Psoas muscle (tissue), 8 donors: ENCODE measurements around the gene AKT3. TPM values are rescaled to one million over a fixed set of nuclear protein-coding genes. Genes with fewer than 3 reads are reported as not detected.

Experiments
- ATAC-seq, 4 donors: fragments of 200-7000 bp; cut with Tn5 transposase; one replicate each; pipeline ENCODE4 v1.9.1; 2020; ENCODE audit warnings: moderate library complexity in 3 of 4, mild to moderate bottlenecking in 2 of 4
- DNase-seq, 2 donors: peaks; one replicate each; pipeline ENCODE4 v3.0.0-alpha.2; 2020
- H3K27ac ChIP-seq: fragments of 200-600 bp; one replicate; pipeline ENCODE4 v1.8.0; 2022
- H3K27me3 ChIP-seq, 3 donors: fragments of 200-600 bp in 1 of 3; one replicate each; pipeline versions ENCODE4 v1.6.1 to v1.8.0; 2013 to 2022; ENCODE audit warnings: low read length in 2 of 3, mild to moderate bottlenecking in 2 of 3, moderate library complexity in 1 of 3; ENCODE audit not compliant: insufficient read depth in 3 of 3
- H3K36me3 ChIP-seq, 2 donors: fragments of 200-600 bp in 1 of 2; one replicate each; pipeline versions ENCODE4 v1.6.1 to v1.8.0; 2013 to 2022; ENCODE audit warnings: low read depth in 1 of 2, mild to moderate bottlenecking in 1 of 2, moderate library complexity in 1 of 2; ENCODE audit not compliant: insufficient read depth in 1 of 2
- H3K4me1 ChIP-seq: fragments of 200-600 bp; one replicate; pipeline ENCODE4 v1.8.0; 2022
- H3K4me3 ChIP-seq: fragments of 200-600 bp; one replicate; pipeline ENCODE4 v1.8.0; 2022; ENCODE audit warnings: mild to moderate bottlenecking
- H3K9me3 ChIP-seq: fragments of 200-600 bp; one replicate; pipeline ENCODE4 v1.8.0; 2022
- CTCF ChIP-seq: fragments of 200-600 bp; IDR thresholded peaks from one replicate; pipeline ENCODE4 v1.8.0; 2022; ENCODE audit warnings: antibody characterized with exemption
- WGBS, 3 donors: extraction: QIAGEN DNeasy Blood & Tissue Kit; methylation state at CpG; one replicate each; pipeline versions ENCODE4 v1.1.6 to v1.1.7; 2013; 5-methylcytosine and 5-hydroxymethylcytosine counted together
- intact Hi-C, 2 donors: fragments of 100-400 bp; cut with DNase I; formaldehyde crosslinking; loops; one replicate each; pipeline versions ENCODE4 v1.11.0 to v1.14.2; 2022
- polyA plus RNA-seq, 3 donors: library from polyadenylated mRNA; stranded (reverse); fragments of 200-250 nt; gene quantifications; one replicate each; pipeline ENCODE4 v1.2.3, GENCODE V29; 2013
- total RNA-seq, 4 donors: library from RNA; stranded (reverse); fragmentation: NEBNext Ultra II Directional in 2 of 4; extraction: Animal tissue kit (Norgen Biotek cat#: 25700) in 2 of 4; gene quantifications; one replicate each; pipeline versions ENCODE4 v1.2.1 to v1.2.4, GENCODE V29; 2021 to 2023
- donor health status: healthy with polysubstance abuse.
- donor health status: DM: no; HTN: no; CAD: no; lungs with moderate emphysema.
- donor health status: Bipolar disorder and iron deficiency.
- donor health status: healthy.
- donor health status: DM: yes; HTN: yes; CAD: no.
- donor health status: DM: no; HTN: no; CAD: no.
- donor health status: DM: no; HTN: no; CAD: no.
- donor health status: DM: yes; HTN: yes; CAD: no.

The AKT3 gene
- total and polyA plus RNA-seq, 7 donors = 3.3 to 25.1 (median 9.8) TPM

GRCh38 chr1:243539636-243540035 lies 310.4 kb downstream of the AKT3 start:
- no peaks in the 10 kb centered on the region for H3K4me1 ChIP-seq
- no peak overlapping the region for H3K4me3 ChIP-seq
- ATAC-seq (no peak), DNase-seq (no peak)
- no peaks in the 10 kb centered on the region for H3K27me3 ChIP-seq
- no peaks in the 10 kb centered on the region for H3K9me3 ChIP-seq
- intact Hi-C loops = no loop called here
- TF ChIP-seq CTCF = no peak
- H3K36me3 ChIP-seq = peaks cover 0 to 5% of the 10 kb centered on the region in 2 donors
- H3K27ac ChIP-seq = no peak overlapping the region

GRCh38 chr1:243535014-243535413 lies 315.0 kb downstream of the AKT3 start:
- WGBS, 3 donors = 97 to 100% (median 100%) methylated on average over 1 of the region's 1 CpG
- DNase-seq = no peak
- intact Hi-C loops = no loop called here

GRCh38 chr1:243529512-243529911 lies 320.5 kb downstream of the AKT3 start:
- ATAC-seq = no peak

More at GRCh38 chr1:243535014-243535413, 315.0 kb downstream of the AKT3 start:
- no peaks in the 10 kb centered on the region for H3K27me3 ChIP-seq
- no peaks in the 10 kb centered on the region for H3K4me1 ChIP-seq
- no peak overlapping the region for H3K4me3 ChIP-seq
- H3K9me3 ChIP-seq = no peaks in the 10 kb centered on the region
- H3K36me3 ChIP-seq = no peaks in the 10 kb centered on the region
- TF ChIP-seq CTCF = no peak
- no peak overlapping the region for H3K27ac ChIP-seq
- ATAC-seq = no peak

GRCh38 chr1:243528459-243529121 lies 321.5 kb downstream of the AKT3 start:
- intact Hi-C loops = no loop called here
- TF ChIP-seq CTCF = no peak
- WGBS, 3 donors = 97 to 100% (median 97%) methylated on average over 2 of the region's 2 CpGs
- no peak for ATAC-seq
- Histone ChIP-seq H3K27ac (no peak overlapping the region), H3K27me3 (no peaks in the 10 kb centered on the region), H3K36me3 (peaks cover 0 to 5% of the 10 kb centered on the region in 2 donors), H3K4me3 (no peak overlapping the region), H3K9me3 (no peaks in the 10 kb centered on the region), H3K4me1 (no peaks in the 10 kb centered on the region)
- no peak for DNase-seq

More at GRCh38 chr1:243529512-243529911, 320.5 kb downstream of the AKT3 start:
- TF ChIP-seq CTCF = no peak
- no peaks in the 10 kb centered on the region for H3K9me3 ChIP-seq
- H3K27ac ChIP-seq = no peak overlapping the region
- H3K27me3 ChIP-seq = no peaks in the 10 kb centered on the region
- no peak for DNase-seq
- H3K4me1 ChIP-seq = no peaks in the 10 kb centered on the region
- no peak overlapping the region for H3K4me3 ChIP-seq
- WGBS, 3 donors = 89 to 98% (median 95%) methylated on average over 4 of the region's 4 CpGs
- intact Hi-C loops = no loop called here
- H3K36me3 ChIP-seq = no peaks in the 10 kb centered on the region

- intact Hi-C loops = no loop called here
- no peak overlapping the region for H3K27ac ChIP-seq
Measured at GRCh38 chr1:243526180-243526579, 323.9 kb downstream of the AKT3 start.

More at GRCh38 chr1:243526180-243526579, 323.9 kb downstream of the AKT3 start:
- WGBS, 3 donors = 86 to 96% (median 89%) methylated on average over 7 of the region's 7 CpGs
- no peaks in the 10 kb centered on the region for H3K4me1 ChIP-seq
- ATAC-seq (no peak), DNase-seq (no peak)
- H3K27me3 ChIP-seq = no peaks in the 10 kb centered on the region
- no peak for TF ChIP-seq CTCF
- no peak overlapping the region for H3K4me3 ChIP-seq
- H3K9me3 ChIP-seq = no peaks in the 10 kb centered on the region
- H3K36me3 ChIP-seq = peaks cover 0 to 5% of the 10 kb centered on the region in 2 donors
